ENCODE data around the gene MAP1S. TPM values are rescaled to one million over a fixed set of nuclear protein-coding genes. Genes with fewer than 3 reads are reported as not detected.

Gene MAP1S
- total RNA-seq, 4 donors from 2014 or later, result 16.8 to 42.5 (median 26.4) TPM

DNA sequence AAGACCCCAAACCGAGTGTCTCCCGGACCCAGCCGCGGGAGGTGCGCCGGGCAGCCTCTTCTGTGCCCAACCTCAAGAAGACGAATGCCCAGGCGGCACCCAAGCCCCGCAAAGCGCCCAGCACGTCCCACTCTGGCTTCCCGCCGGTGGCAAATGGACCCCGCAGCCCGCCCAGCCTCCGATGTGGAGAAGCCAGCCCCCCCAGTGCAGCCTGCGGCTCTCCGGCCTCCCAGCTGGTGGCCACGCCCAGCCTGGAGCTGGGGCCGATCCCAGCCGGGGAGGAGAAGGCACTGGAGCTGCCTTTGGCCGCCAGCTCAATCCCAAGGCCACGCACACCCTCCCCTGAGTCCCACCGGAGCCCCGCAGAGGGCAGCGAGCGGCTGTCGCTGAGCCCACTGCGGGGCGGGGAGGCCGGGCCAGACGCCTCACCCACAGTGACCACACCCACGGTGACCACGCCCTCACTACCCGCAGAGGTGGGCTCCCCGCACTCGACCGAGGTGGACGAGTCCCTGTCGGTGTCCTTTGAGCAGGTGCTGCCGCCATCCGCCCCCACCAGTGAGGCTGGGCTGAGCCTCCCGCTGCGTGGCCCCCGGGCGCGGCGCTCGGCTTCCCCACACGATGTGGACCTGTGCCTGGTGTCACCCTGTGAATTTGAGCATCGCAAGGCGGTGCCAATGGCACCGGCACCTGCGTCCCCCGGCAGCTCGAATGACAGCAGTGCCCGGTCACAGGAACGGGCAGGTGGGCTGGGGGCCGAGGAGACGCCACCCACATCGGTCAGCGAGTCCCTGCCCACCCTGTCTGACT is 7.9 kb downstream of the MAP1S start:
- TF ChIP-seq, protein P1, sequence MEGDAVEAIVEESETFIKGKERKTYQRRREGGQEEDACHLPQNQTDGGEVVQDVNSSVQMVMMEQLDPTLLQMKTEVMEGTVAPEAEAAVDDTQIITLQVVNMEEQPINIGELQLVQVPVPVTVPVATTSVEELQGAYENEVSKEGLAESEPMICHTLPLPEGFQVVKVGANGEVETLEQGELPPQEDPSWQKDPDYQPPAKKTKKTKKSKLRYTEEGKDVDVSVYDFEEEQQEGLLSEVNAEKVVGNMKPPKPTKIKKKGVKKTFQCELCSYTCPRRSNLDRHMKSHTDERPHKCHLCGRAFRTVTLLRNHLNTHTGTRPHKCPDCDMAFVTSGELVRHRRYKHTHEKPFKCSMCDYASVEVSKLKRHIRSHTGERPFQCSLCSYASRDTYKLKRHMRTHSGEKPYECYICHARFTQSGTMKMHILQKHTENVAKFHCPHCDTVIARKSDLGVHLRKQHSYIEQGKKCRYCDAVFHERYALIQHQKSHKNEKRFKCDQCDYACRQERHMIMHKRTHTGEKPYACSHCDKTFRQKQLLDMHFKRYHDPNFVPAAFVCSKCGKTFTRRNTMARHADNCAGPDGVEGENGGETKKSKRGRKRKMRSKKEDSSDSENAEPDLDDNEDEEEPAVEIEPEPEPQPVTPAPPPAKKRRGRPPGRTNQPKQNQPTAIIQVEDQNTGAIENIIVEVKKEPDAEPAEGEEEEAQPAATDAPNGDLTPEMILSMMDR (IDR thresholded peaks at IDR 0.05), result no peak
- TF ChIP-seq EP300 (IDR thresholded peaks at IDR 0.05) (no peak), POLR2AphosphoS5 (IDR thresholded peaks at IDR 0.05) (no peak), POLR2A (IDR thresholded peaks at IDR 0.05) (no peak)
- Histone ChIP-seq H3K4me3 (no peak overlapping the region), H3K27ac (no peak overlapping the region), H3K27me3 (no peaks in the 10 kb centered on the region), H3K4me1 (peaks cover 5% of the 10 kb centered on the region), H3K36me3 (peaks cover 78% of the 10 kb centered on the region), H3K9me3 (no peaks in the 10 kb centered on the region)
- DNase-seq (ENCODE audit: low spot score in 2 of 2), result no peak
- WGBS, result 88% methylated on average over 8 of the region's 62 CpGs

DNA sequence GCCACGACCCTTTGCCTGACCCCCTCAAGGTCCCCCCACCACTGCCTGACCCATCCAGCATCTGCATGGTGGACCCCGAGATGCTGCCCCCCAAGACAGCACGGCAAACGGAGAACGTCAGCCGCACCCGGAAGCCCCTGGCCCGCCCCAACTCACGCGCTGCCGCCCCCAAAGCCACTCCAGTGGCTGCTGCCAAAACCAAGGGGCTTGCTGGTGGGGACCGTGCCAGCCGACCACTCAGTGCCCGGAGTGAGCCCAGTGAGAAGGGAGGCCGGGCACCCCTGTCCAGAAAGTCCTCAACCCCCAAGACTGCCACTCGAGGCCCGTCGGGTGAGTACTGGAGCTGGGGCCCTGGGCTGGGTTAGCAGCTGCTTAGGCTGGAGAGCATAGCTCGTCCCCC is 8.6 kb downstream of the MAP1S start:
- Histone ChIP-seq H3K9me3 (no peaks in the 10 kb centered on the region), H3K36me3 (peaks cover 81% of the 10 kb centered on the region), H3K27ac (no peak overlapping the region), H3K4me3 (no peak overlapping the region), H3K27me3 (no peaks in the 10 kb centered on the region), H3K4me1 (no peaks in the 10 kb centered on the region)
- TF ChIP-seq POLR2AphosphoS5 (IDR thresholded peaks at IDR 0.05) (no peak), EP300 (IDR thresholded peaks at IDR 0.05) (no peak), POLR2A (IDR thresholded peaks at IDR 0.05) (no peak)
- TF ChIP-seq, protein P1 (IDR thresholded peaks at IDR 0.05), result no peak
- WGBS, result 97% methylated on average over 13 of the region's 19 CpGs
- DNase-seq (ENCODE audit: low spot score in 2 of 2), result no peak

DNA sequence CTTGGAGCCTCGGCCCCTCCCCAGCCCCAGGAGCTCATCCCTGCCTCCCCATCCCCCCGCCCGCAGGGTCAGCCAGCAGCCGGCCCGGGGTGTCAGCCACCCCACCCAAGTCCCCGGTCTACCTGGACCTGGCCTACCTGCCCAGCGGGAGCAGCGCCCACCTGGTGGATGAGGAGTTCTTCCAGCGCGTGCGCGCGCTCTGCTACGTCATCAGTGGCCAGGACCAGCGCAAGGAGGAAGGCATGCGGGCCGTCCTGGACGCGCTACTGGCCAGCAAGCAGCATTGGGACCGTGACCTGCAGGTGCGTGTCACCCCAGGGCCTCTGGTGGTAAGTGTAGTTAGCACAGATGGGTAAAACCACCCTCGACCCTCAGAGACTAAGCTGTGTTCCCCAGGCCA is 13.8 kb downstream of the MAP1S start:
- no peak for TF ChIP-seq POLR2A (IDR thresholded peaks at IDR 0.05)
- TF ChIP-seq, protein P1 (IDR thresholded peaks at IDR 0.05), result no peak
- TF ChIP-seq POLR2AphosphoS5 (IDR thresholded peaks at IDR 0.05), result no peak
- no peak for TF ChIP-seq EP300 (IDR thresholded peaks at IDR 0.05)
- no peak for DNase-seq (ENCODE audit: low spot score in 2 of 2)
- Histone ChIP-seq H3K4me3 (no peak overlapping the region), H3K36me3 (peaks cover 59% of the 10 kb centered on the region), H3K27me3 (no peaks in the 10 kb centered on the region), H3K4me1 (no peaks in the 10 kb centered on the region), H3K9me3 (no peaks in the 10 kb centered on the region), H3K27ac (no peak overlapping the region)
- WGBS, result 96% methylated on average over 16 of the region's 22 CpGs

DNA sequence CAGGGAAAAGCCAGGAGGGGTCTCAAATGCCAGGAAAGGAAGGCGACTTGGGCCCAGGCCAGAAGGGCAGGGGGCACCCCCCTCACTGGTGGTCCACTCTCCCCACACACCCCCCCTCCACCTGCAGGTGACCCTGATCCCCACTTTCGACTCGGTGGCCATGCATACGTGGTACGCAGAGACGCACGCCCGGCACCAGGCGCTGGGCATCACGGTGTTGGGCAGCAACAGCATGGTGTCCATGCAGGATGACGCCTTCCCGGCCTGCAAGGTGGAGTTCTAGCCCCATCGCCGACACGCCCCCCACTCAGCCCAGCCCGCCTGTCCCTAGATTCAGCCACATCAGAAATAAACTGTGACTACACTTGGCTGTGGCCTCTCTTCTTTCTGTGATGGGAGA is 14.9 kb downstream of the MAP1S start:
- WGBS, result 98% methylated on average over 6 of the region's 16 CpGs
- Histone ChIP-seq H3K27ac (no peak overlapping the region), H3K4me3 (no peak overlapping the region), H3K36me3 (peaks cover 51% of the 10 kb centered on the region), H3K27me3 (no peaks in the 10 kb centered on the region), H3K9me3 (no peaks in the 10 kb centered on the region), H3K4me1 (no peaks in the 10 kb centered on the region)
- no peak for TF ChIP-seq POLR2A (IDR thresholded peaks at IDR 0.05)
- DNase-seq (ENCODE audit: low spot score in 2 of 2), result no peak

DNA sequence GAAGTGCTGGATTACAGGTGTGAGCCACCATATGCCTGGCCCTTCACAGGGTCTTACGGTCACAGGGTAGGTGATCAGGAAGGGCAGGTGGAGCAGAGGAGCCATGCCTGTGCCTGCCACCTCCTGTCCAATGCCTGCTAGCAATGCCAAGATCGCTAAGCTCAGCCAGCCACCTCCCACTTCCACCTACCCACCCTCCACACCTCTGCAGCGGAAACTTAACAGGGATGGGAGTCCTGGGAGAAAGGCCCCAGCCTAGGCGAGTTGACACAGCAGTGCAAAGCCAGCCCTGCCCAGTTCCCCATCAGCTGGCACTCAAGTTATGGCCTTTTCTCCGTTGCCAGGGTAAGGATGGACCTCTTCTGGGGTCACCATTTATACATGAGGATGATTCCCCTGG is 16.1 kb downstream of the MAP1S start:
- Histone ChIP-seq H3K4me1 (no peaks in the 10 kb centered on the region), H3K27ac (no peak overlapping the region), H3K36me3 (peaks cover 41% of the 10 kb centered on the region), H3K9me3 (no peaks in the 10 kb centered on the region), H3K27me3 (no peaks in the 10 kb centered on the region), H3K4me3 (no peak overlapping the region)
- WGBS, result 85% methylated on average over 4 of the region's 5 CpGs
- no peak for DNase-seq (ENCODE audit: low spot score in 2 of 2)
- TF ChIP-seq POLR2AphosphoS5 (IDR thresholded peaks at IDR 0.05), result no peak
- no peak for TF ChIP-seq EP300 (IDR thresholded peaks at IDR 0.05)
- TF ChIP-seq, protein P1 (IDR thresholded peaks at IDR 0.05), result no peak
- no peak for TF ChIP-seq POLR2A (IDR thresholded peaks at IDR 0.05)
